CD14-positive monocyte (primary cell): ENCODE measurements around the gene STX3. TPM values are rescaled to one million over a fixed set of nuclear protein-coding genes. Genes with fewer than 3 reads are reported as not detected.

Source experiments
- DNase-seq, 3 donors: peaks; one replicate each; pipeline ENCODE4 v3.0.0-alpha.2; 2011 to 2022
- H2AFZ ChIP-seq: 2 replicates; pipeline ENCODE4 v1.6.0; 2012; ENCODE audit warnings: mild to moderate bottlenecking, low read depth, low read length, inconsistent platforms; ENCODE audit not compliant: insufficient read depth, poor library complexity, severe bottlenecking
- H3K27ac ChIP-seq, 2 donors: 1 replicate in 1 of 2; 2 replicates in 1 of 2; pipeline ENCODE4 v1.5.1; 2012 to 2013; ENCODE audit warnings: low read length in 2 of 2, control low read depth in 1 of 2, inconsistent platforms in 1 of 2, low read depth in 1 of 2, mild to moderate bottlenecking in 1 of 2
- H3K27me3 ChIP-seq, 2 donors: one replicate each; pipeline versions ENCODE4 v1.6.0 to v1.6.1; 2011 to 2013; ENCODE audit warnings: low read length in 2 of 2; ENCODE audit not compliant: control insufficient read depth in 2 of 2, insufficient read depth in 2 of 2
- H3K36me3 ChIP-seq, 2 donors: replicated peaks in 1 of 2; 1 replicate in 1 of 2; 2 replicates in 1 of 2; pipeline versions ENCODE4 v1.5.1 to v1.6.1; 2012 to 2013; ENCODE audit warnings: low read length in 2 of 2, control low read depth in 1 of 2, inconsistent platforms in 1 of 2, mild to moderate bottlenecking in 1 of 2; ENCODE audit not compliant: insufficient read depth in 2 of 2, control insufficient read depth in 1 of 2
- H3K4me1 ChIP-seq, 2 donors: 1 replicate in 1 of 2; 2 replicates in 1 of 2; pipeline versions ENCODE4 v1.5.1 to v1.6.1; 2012 to 2013; ENCODE audit warnings: low read length in 2 of 2, control low read depth in 1 of 2, inconsistent platforms in 1 of 2, mild to moderate bottlenecking in 1 of 2, moderate library complexity in 1 of 2; ENCODE audit not compliant: insufficient read depth in 2 of 2, control insufficient read depth in 1 of 2
- H3K4me2 ChIP-seq: replicated peaks from 2 replicates; pipeline ENCODE3; 2012; ENCODE audit warnings: low read length, moderate library complexity, mild to moderate bottlenecking; ENCODE audit not compliant: poor library complexity, severe bottlenecking; ENCODE audit errors: extremely low read depth
- H3K4me3 ChIP-seq, 3 experiments: fragments of 200-600 bp in 1 of 3; sonication (generic) in 1 of 3; replicated peaks in 1 of 3; 1 replicate in 2 of 3; 2 replicates in 1 of 3; pipeline ENCODE4 v1.5.1; 2011 to 2013; ENCODE audit warnings: low read length in 3 of 3, mild to moderate bottlenecking in 3 of 3, control low read depth in 2 of 3, low read depth in 2 of 3, inconsistent platforms in 1 of 3, moderate library complexity in 1 of 3
- H3K79me2 ChIP-seq: 2 replicates; pipeline ENCODE4 v1.6.0; 2012; ENCODE audit warnings: mild to moderate bottlenecking, control low read depth, inconsistent platforms, low read length, moderate library complexity; ENCODE audit not compliant: insufficient read depth
- H3K9ac ChIP-seq: 2 replicates; pipeline ENCODE4 v1.6.0; 2017; ENCODE audit warnings: low read length, mild to moderate bottlenecking; ENCODE audit not compliant: insufficient read depth, poor library complexity, severe bottlenecking
- H3K9me3 ChIP-seq, 2 donors: replicated peaks in 1 of 2; 1 replicate in 1 of 2; 2 replicates in 1 of 2; pipeline versions ENCODE4 v1.5.1 to v1.6.1; 2012 to 2013; ENCODE audit warnings: low read length in 2 of 2, control low read depth in 1 of 2; ENCODE audit not compliant: control insufficient read depth in 1 of 2, insufficient read depth in 1 of 2
- H4K20me1 ChIP-seq: 2 replicates; pipeline ENCODE4 v1.6.0; 2012; ENCODE audit warnings: mild to moderate bottlenecking, low read length, control low read depth, moderate library complexity; ENCODE audit not compliant: insufficient read depth
- H3K27ac Mint-ChIP-seq, 7 donors: one replicate each; pipeline ENCODE4 v1.8.0; 2020; ENCODE audit warnings: mild to moderate bottlenecking in 7 of 7, mixed read lengths in 7 of 7, moderate library complexity in 6 of 7, inconsistent platforms in 2 of 7
- H3K27me3 Mint-ChIP-seq, 3 donors: one replicate each; pipeline ENCODE4 v1.8.0; 2021 to 2022; ENCODE audit warnings: low read depth in 3 of 3, mild to moderate bottlenecking in 3 of 3, mixed read lengths in 3 of 3, moderate library complexity in 3 of 3, inconsistent platforms in 1 of 3
- H3K36me3 Mint-ChIP-seq, 2 donors: one replicate each; pipeline ENCODE4 v1.8.0; 2020; ENCODE audit warnings: mixed read lengths in 2 of 2, inconsistent platforms in 1 of 2, mild to moderate bottlenecking in 1 of 2
- H3K4me1 Mint-ChIP-seq: one replicate; pipeline ENCODE4 v1.8.0; 2020; ENCODE audit warnings: mild to moderate bottlenecking, mixed read lengths
- H3K4me3 Mint-ChIP-seq, 2 donors: one replicate each; pipeline ENCODE4 v1.8.0; 2020; ENCODE audit warnings: mild to moderate bottlenecking in 2 of 2, mixed read lengths in 2 of 2, moderate library complexity in 1 of 2
- H3K9me3 Mint-ChIP-seq, 7 donors: one replicate each; pipeline ENCODE4 v1.8.0; 2020 to 2022; ENCODE audit warnings: mixed read lengths in 7 of 7, mild to moderate bottlenecking in 6 of 7, moderate library complexity in 6 of 7, inconsistent platforms in 2 of 7
- CTCF ChIP-seq: fragments of 200-600 bp; IDR thresholded peaks from one replicate; pipeline ENCODE4 v1.8.0; 2022; ENCODE audit warnings: antibody characterized with exemption, mild to moderate bottlenecking
- WGBS: methylation state at CpG from one replicate; pipeline ENCODE4 v1.1.5; 2013; ENCODE audit warnings: missing lambda C conversion rate; ENCODE audit not compliant: insufficient coverage; 5-methylcytosine and 5-hydroxymethylcytosine counted together
- intact Hi-C, 2 donors: fragments of 100-400 bp; cut with micrococcal nuclease; formaldehyde crosslinking; loops; one replicate each; pipeline versions ENCODE4 v1.15.0 to v1.15.1; 2023
- polyA plus RNA-seq, 3 donors: library from polyadenylated mRNA; depleted of rRNA in 1 of 3; unstranded in 2 of 3; stranded (reverse) in 1 of 3; fragments of 300-500 nt in 2 of 3; fragments of >200 nt in 1 of 3; fragmentation: Illumina TruSeq in 2 of 3; gene quantifications; 1 replicate in 2 of 3; 2 replicates in 1 of 3; pipeline ENCODE4 v1.2.3, GENCODE V29; 2012 to 2021

Gene STX3
- polyA plus RNA-seq, 3 donors = 22.4 to 50.9 (median 25.4) TPM

DNA sequence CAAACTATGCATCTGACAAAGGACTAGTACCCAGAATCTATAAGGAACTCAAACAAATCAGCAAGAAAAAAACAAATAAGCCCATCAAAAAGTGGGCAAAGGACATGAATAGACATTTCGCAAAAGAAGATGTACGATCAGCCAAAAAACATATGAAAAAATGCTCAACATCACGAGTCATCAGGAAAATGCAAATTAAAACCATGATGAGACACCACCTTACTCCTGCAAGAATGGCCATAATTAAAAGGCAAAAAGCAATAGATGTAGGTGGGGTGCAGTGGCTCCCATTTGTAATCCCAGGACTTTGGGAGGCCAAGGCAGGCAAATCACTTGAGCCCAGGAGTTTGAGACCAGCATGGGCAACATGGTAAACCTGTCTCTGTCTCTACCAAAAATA lies 31.1 kb upstream of the STX3 start:
- Histone ChIP-seq H3K27ac (no peak overlapping the region), H3K4me2 (no peak overlapping the region), H3K36me3 (no peaks in the 10 kb centered on the region), H4K20me1 (no peaks in the 10 kb centered on the region), H3K4me3 (no peak overlapping the region), H3K27me3 (no peaks in the 10 kb centered on the region), H3K4me1 (peaks cover 12% of the 10 kb centered on the region in 2 donors), H2AFZ (no peak overlapping the region), H3K79me2 (no peaks in the 10 kb centered on the region), H3K9ac (no peak overlapping the region), H3K9me3 (no peaks in the 10 kb centered on the region)
- Mint-ChIP-seq H3K4me1 (peaks cover 29% of the 10 kb centered on the region), H3K9me3 (peaks cover 0 to 3% (median 2%) of the 10 kb centered on the region in 7 donors), H3K27me3 (peaks cover 0 to 4% (median 2%) of the 10 kb centered on the region in 3 donors), H3K4me3 (no peak overlapping the region), H3K27ac (no peak overlapping the region), H3K36me3 (peaks cover 0 to 2% of the 10 kb centered on the region in 2 donors)
- DNase-seq = no peak
- WGBS = no CpG with 5 or more reads among the region's 3 CpGs
- no peak for TF ChIP-seq CTCF
- intact Hi-C loops = no loop called here

GRCh38 chr11:59727426-59727825 lies 27.8 kb upstream of the STX3 start:
- no peak overlapping the region for H3K4me2 ChIP-seq
- H3K79me2 ChIP-seq = no peaks in the 10 kb centered on the region
- intact Hi-C loops = no loop called here
- H3K27me3 ChIP-seq = no peaks in the 10 kb centered on the region
- peaks cover 52% of the 10 kb centered on the region for H3K4me1 Mint-ChIP-seq
- H3K36me3 Mint-ChIP-seq = peaks cover 0 to 5% of the 10 kb centered on the region in 2 donors
- H2AFZ ChIP-seq = no peak overlapping the region
- H3K27ac ChIP-seq = no peak overlapping the region
- TF ChIP-seq CTCF = no peak
- no peak for DNase-seq
- H3K4me3 Mint-ChIP-seq = no peak overlapping the region
- WGBS = no CpG with 5 or more reads among the region's 1 CpG
- H3K9ac ChIP-seq = no peak overlapping the region
- peaks cover 0 to 6% (median 4%) of the 10 kb centered on the region in 7 donors for H3K9me3 Mint-ChIP-seq
- peaks cover 0 to 2% (median 0%) of the 10 kb centered on the region in 3 donors for H3K27me3 Mint-ChIP-seq
- H3K4me1 ChIP-seq = peaks cover 34 to 35% of the 10 kb centered on the region in 2 donors
- no peaks in the 10 kb centered on the region for H3K36me3 ChIP-seq
- no peak overlapping the region for H3K4me3 ChIP-seq
- H4K20me1 ChIP-seq = no peaks in the 10 kb centered on the region
- no peaks in the 10 kb centered on the region for H3K9me3 ChIP-seq
- peak overlapping the region in 2 of 7 donors; percentile 49 to 79 for H3K27ac Mint-ChIP-seq
